ENCODE results near the gene TP53RK. TPM values are rescaled to one million over a fixed set of nuclear protein-coding genes. Genes with fewer than 3 reads are reported as not detected.

TP53RK gene
- total RNA-seq, 2 experiments from 2014 or later = 15.2 to 18.0 TPM

- DNase-seq = no peak
- POLR2A ChIA-PET = no interaction called here
- CTCF ChIA-PET = interaction anchor here (0.6 kb wide), 1 partner anchor 50 kb away, joined by 3 read pairs; no protein-coding TSS in a partner anchor
- Mint-ChIP-seq H3K4me3 (no peak overlapping the region), H3K27ac (no peak overlapping the region), H3K36me3 (ENCODE audit: low read depth) (no peaks in the 10 kb centered on the region), H3K27me3 (peaks cover 22% of the 10 kb centered on the region), H3K4me1 (no peaks in the 10 kb centered on the region), H3K9me3 (no peaks in the 10 kb centered on the region)
These were observed 12.7 kb upstream of the TP53RK start for GRCh38 chr20:46701986-46702385.

GRCh38 chr20:46701556-46701955 is 12.3 kb upstream of the TP53RK start:
- Mint-ChIP-seq H3K27me3 (peaks cover 18% of the 10 kb centered on the region), H3K9me3 (no peaks in the 10 kb centered on the region), H3K27ac (no peak overlapping the region), H3K4me1 (no peaks in the 10 kb centered on the region), H3K4me3 (no peak overlapping the region), H3K36me3 (ENCODE audit: low read depth) (no peaks in the 10 kb centered on the region)
- ChIA-PET CTCF (interaction anchor here (0.6 to 0.7 kb wide), 2 partner anchors 19 to 50 kb away, joined by 3 to 4 read pairs; no protein-coding TSS in a partner anchor), POLR2A (no interaction called here)
- no peak for DNase-seq

DNA sequence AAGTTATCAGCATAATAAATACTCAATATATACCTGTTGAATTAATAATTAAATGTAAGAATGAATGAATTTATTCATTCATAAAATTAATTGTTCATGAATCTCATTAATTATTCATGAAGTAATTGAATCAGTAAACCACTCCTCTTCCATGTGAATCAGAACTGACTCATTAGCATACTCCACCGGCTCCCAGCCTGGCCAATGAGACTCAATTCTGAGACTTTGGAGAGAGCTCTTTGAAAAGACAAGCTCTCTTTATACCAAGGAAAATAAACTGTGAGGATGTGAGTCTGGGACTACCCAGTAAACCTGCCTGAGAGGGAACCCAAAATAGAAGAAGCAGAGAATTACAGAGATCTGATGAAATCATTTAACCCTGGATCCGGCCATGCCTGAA is 11.8 kb upstream of the TP53RK start:
- H3K36me3 Mint-ChIP-seq (ENCODE audit: low read depth) = no peaks in the 10 kb centered on the region
- H3K4me1 Mint-ChIP-seq = peaks cover under 1% of the 10 kb centered on the region
- ChIA-PET POLR2A (no interaction called here), CTCF (interaction anchor here (0.7 kb wide), 1 partner anchor 20 kb away, joined by 4 read pairs; no protein-coding TSS in a partner anchor)
- no peak overlapping the region for H3K4me3 Mint-ChIP-seq
- H3K27ac Mint-ChIP-seq = no peak overlapping the region
- DNase-seq = no peak
- no peaks in the 10 kb centered on the region for H3K9me3 Mint-ChIP-seq
- peaks cover 13% of the 10 kb centered on the region for H3K27me3 Mint-ChIP-seq

GRCh38 chr20:46700481-46700880 is 11.2 kb upstream of the TP53RK start:
- Mint-ChIP-seq H3K4me1 (peaks cover 4% of the 10 kb centered on the region), H3K9me3 (no peaks in the 10 kb centered on the region), H3K4me3 (no peak overlapping the region), H3K27me3 (peaks cover 12% of the 10 kb centered on the region), H3K36me3 (ENCODE audit: low read depth) (no peaks in the 10 kb centered on the region), H3K27ac (no peak overlapping the region)
- CTCF ChIA-PET = no interaction called here
- POLR2A ChIA-PET = no interaction called here
- DNase-seq = no peak

- POLR2A ChIA-PET = no interaction called here
- Mint-ChIP-seq H3K4me3 (no peak overlapping the region), H3K27ac (no peak overlapping the region), H3K36me3 (ENCODE audit: low read depth) (no peaks in the 10 kb centered on the region), H3K27me3 (peaks cover 7% of the 10 kb centered on the region), H3K9me3 (no peaks in the 10 kb centered on the region), H3K4me1 (peaks cover 4% of the 10 kb centered on the region)
- DNase-seq = no peak
- CTCF ChIA-PET = no interaction called here
These were observed 10.6 kb upstream of the TP53RK start for GRCh38 chr20:46699651-46700359.

DNA sequence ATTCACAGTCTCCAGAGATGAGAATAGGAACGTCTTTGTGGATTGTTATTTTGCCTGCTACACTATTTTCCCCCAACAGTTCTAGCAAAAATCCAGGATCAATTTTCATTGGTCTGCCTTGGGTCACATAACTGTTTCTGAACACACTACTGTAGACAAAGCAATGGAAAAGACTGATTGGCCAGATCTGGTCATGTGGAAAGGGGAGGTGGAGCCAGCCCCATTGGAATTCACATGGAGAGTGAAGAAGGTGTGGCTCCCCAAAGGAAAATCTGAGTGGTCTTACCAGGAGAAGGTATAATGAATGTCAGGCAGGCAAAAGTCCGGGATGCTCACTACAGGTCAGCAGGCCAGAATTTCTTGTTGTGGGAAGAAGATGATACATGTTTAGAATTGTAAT is 9.5 kb upstream of the TP53RK start:
- no peak overlapping the region for H3K27ac Mint-ChIP-seq
- H3K27me3 Mint-ChIP-seq = peaks cover 4% of the 10 kb centered on the region
- no peaks in the 10 kb centered on the region for H3K36me3 Mint-ChIP-seq (ENCODE audit: low read depth)
- no peak overlapping the region for H3K4me3 Mint-ChIP-seq
- no peak for DNase-seq
- CTCF ChIA-PET = no interaction called here
- peaks cover 9% of the 10 kb centered on the region for H3K4me1 Mint-ChIP-seq
- POLR2A ChIA-PET = no interaction called here
- no peaks in the 10 kb centered on the region for H3K9me3 Mint-ChIP-seq

- H3K4me1 Mint-ChIP-seq = peaks cover 9% of the 10 kb centered on the region
- DNase-seq = no peak
- no peak overlapping the region for H3K27ac Mint-ChIP-seq
- ChIA-PET CTCF (no interaction called here), POLR2A (interaction anchor here (0.6 kb wide), 1 partner anchor 145 kb away, joined by 3 read pairs; no protein-coding TSS in a partner anchor)
- H3K27me3 Mint-ChIP-seq = peaks cover 4% of the 10 kb centered on the region
- H3K36me3 Mint-ChIP-seq (ENCODE audit: low read depth) = no peaks in the 10 kb centered on the region
- H3K9me3 Mint-ChIP-seq = no peaks in the 10 kb centered on the region
- H3K4me3 Mint-ChIP-seq = no peak overlapping the region
These were observed 7.6 kb upstream of the TP53RK start for GRCh38 chr20:46696791-46697279.

DNA sequence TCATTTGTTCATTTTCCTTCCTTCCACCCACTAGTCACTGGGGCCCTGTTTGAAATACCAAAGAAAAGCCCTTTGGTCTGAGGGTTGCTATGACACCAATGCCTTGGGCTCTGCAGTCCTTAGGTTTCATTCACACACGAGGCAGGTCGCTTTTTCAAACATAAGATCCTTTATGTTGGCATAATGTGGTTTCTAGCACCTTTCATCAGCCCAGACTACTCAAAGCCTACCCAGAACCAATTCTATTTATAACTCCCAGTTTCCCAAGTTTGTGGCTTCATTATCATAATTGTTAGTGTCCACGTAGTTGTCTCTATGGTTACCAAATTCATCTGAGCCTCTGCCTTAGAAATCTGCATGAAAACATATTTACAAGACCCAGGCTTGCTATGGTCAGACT is 6.6 kb upstream of the TP53RK start:
- H3K9me3 Mint-ChIP-seq = no peaks in the 10 kb centered on the region
- peaks cover 3% of the 10 kb centered on the region for H3K27me3 Mint-ChIP-seq
- POLR2A ChIA-PET = no interaction called here
- CTCF ChIA-PET = interaction anchor here (1.0 kb wide), 1 partner anchor 10 kb away, joined by 3 read pairs; no protein-coding TSS in a partner anchor
- H3K27ac Mint-ChIP-seq = no peak overlapping the region
- H3K36me3 Mint-ChIP-seq (ENCODE audit: low read depth) = no peaks in the 10 kb centered on the region
- no peak for DNase-seq
- H3K4me1 Mint-ChIP-seq = peaks cover 10% of the 10 kb centered on the region
- no peak overlapping the region for H3K4me3 Mint-ChIP-seq

- no peak for DNase-seq
- Mint-ChIP-seq H3K27me3 (no peaks in the 10 kb centered on the region), H3K9me3 (no peaks in the 10 kb centered on the region), H3K27ac (no peak overlapping the region), H3K4me1 (peaks cover 19% of the 10 kb centered on the region), H3K36me3 (ENCODE audit: low read depth) (no peaks in the 10 kb centered on the region), H3K4me3 (no peak overlapping the region)
- CTCF ChIA-PET = interaction anchor here (0.6 to 1.7 kb wide), 2 partner anchors 133 to 557 kb away, joined by 3 to 4 read pairs; no protein-coding TSS in a partner anchor
- POLR2A ChIA-PET = interaction anchor here (0.7 kb wide), 1 partner anchor 1929 kb away, joined by 4 read pairs; no protein-coding TSS in a partner anchor
These were observed 5.2 kb upstream of the TP53RK start for GRCh38 chr20:46694484-46694883.

- POLR2A ChIA-PET = no interaction called here
- Mint-ChIP-seq H3K4me1 (peaks cover 41% of the 10 kb centered on the region), H3K9me3 (no peaks in the 10 kb centered on the region), H3K27me3 (no peaks in the 10 kb centered on the region), H3K36me3 (ENCODE audit: low read depth) (peaks cover 7% of the 10 kb centered on the region), H3K4me3 (peak overlapping the region; percentile 3), H3K27ac (peak overlapping the region; percentile 50)
- CTCF ChIA-PET = no interaction called here
- no peak for DNase-seq
These were observed 2.0 kb upstream of the TP53RK start for GRCh38 chr20:46691196-46691595.

DNA sequence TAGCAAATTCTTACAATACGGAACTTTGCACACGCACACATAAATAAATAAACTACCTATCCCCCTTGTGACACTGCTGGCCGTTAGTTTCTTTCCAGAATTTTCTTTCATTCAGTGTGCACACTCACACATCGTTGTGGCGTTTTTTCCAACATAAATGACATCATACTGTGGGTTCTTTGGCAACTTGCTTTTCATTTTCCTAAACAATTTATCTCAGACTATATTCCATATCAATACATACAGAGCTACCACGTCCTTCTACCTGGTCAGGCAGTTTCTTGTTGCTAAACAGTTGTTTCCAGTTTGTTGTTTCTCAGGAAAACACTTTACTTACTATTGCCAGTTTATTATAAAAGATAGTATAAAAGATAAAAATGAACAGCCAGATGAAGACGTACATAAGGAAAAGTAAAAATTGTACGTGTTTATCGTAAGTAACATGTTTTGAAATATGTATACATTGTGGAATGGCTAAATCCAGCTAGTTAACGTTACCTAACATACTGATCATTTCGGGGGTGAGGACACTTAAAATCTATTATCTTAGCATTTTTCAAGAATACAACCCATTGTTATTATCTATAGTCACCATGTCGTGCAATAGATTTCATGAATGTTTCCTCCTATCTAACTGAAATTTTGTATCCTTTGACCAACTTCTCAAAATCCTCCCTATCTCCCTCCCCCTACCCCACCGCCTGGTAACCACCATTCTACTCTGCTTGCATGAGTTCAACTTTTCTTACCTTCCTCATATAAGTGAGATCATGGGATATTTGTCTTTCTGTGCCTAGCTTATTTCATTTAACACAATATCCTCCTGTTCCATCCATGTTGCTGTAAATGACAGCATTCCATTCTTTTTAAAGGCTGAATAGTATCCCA is 1.2 kb upstream of the TP53RK start:
- Mint-ChIP-seq H3K27ac (peak overlapping the region; percentile 65), H3K4me1 (peaks cover 43% of the 10 kb centered on the region), H3K9me3 (no peaks in the 10 kb centered on the region), H3K36me3 (ENCODE audit: low read depth) (peaks cover 13% of the 10 kb centered on the region), H3K27me3 (no peaks in the 10 kb centered on the region), H3K4me3 (peak overlapping the region; percentile 3)
- ChIA-PET POLR2A (no interaction called here), CTCF (interaction anchor here (1.0 to 2.3 kb wide), 3 partner anchors 10 to 168 kb away, joined by 4 to 10 read pairs (median 4); no protein-coding TSS in a partner anchor)
- no peak for DNase-seq

DNA sequence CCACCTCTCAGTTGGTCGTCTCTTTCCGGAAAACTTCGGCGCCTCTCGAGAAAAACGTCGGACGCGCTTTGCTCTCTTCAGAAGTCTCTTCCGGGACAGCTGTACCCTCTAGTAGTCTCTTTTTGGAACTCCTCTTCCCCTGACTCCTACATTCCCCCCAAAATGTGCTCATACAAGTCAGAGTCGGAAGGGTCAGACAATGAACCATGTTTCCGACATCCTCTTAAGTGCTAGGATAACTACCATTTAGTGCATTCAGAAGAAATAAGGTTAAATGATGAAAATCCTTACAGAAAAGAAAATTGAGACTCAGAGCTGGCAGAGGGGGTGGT is 476 bp upstream of the TP53RK start:
- peaks cover 47% of the 10 kb centered on the region for H3K4me1 Mint-ChIP-seq

More for the DNA sequence above, 476 bp upstream of the TP53RK start:
- Mint-ChIP-seq H3K36me3 (ENCODE audit: low read depth) (peaks cover 17% of the 10 kb centered on the region), H3K27ac (peak overlapping the region; percentile 96), H3K4me3 (peak overlapping the region; percentile 98), H3K9me3 (no peaks in the 10 kb centered on the region), H3K27me3 (no peaks in the 10 kb centered on the region)
- ChIA-PET CTCF (interaction anchor here (0.9 to 2.3 kb wide), 5 partner anchors 9 to 168 kb away, joined by 3 to 10 read pairs (median 4); no protein-coding TSS in a partner anchor), POLR2A (no interaction called here)
- no peak for DNase-seq
